Spleen (tissue), 11 donors: ENCODE measurements around the gene KANSL1. TPM values are rescaled to one million over a fixed set of nuclear protein-coding genes. Genes with fewer than 3 reads are reported as not detected.

Source experiments
- DNase-seq: peaks from one replicate; pipeline ENCODE4 v3.0.0-alpha.2; 2020
- H3K27ac ChIP-seq, 8 donors: fragments of 200-600 bp; sonication (generic) in 7 of 8; 1 replicate in 4 of 8; 2 replicates in 4 of 8; pipeline versions ENCODE4 v1.5.0 to v1.8.0; 2016 to 2021; ENCODE audit warnings: inconsistent platforms in 4 of 8, mild to moderate bottlenecking in 4 of 8, moderate library complexity in 1 of 8
- H3K27me3 ChIP-seq, 7 donors: fragments of 200-600 bp; sonication (generic) in 6 of 7; replicated peaks in 1 of 7; 1 replicate in 4 of 7; 2 replicates in 3 of 7; pipeline versions ENCODE4 v1.5.0 to v1.8.0; 2016 to 2021; ENCODE audit warnings: inconsistent platforms in 3 of 7, mild to moderate bottlenecking in 1 of 7
- H3K36me3 ChIP-seq, 6 donors: fragments of 200-600 bp; sonication (generic) in 5 of 6; 1 replicate in 4 of 6; 2 replicates in 2 of 6; pipeline versions ENCODE4 v1.5.0 to v1.8.0; 2016 to 2021; ENCODE audit warnings: inconsistent platforms in 2 of 6
- H3K4me1 ChIP-seq, 6 donors: fragments of 200-600 bp; sonication (generic) in 5 of 6; 1 replicate in 3 of 6; 2 replicates in 3 of 6; pipeline versions ENCODE4 v1.5.0 to v1.8.0; 2016 to 2021; ENCODE audit warnings: inconsistent platforms in 3 of 6
- H3K4me3 ChIP-seq, 8 donors: fragments of 200-600 bp; sonication (generic) in 7 of 8; 1 replicate in 4 of 8; 2 replicates in 4 of 8; pipeline versions ENCODE4 v1.5.0 to v1.8.0; 2016 to 2021; ENCODE audit warnings: inconsistent platforms in 4 of 8, mild to moderate bottlenecking in 4 of 8, moderate library complexity in 2 of 8
- H3K9me3 ChIP-seq, 8 donors: fragments of 200-600 bp; sonication (generic) in 7 of 8; 1 replicate in 4 of 8; 2 replicates in 4 of 8; pipeline versions ENCODE4 v1.5.0 to v1.8.0; 2016 to 2021; ENCODE audit warnings: inconsistent platforms in 4 of 8
- POLR2A ChIP-seq, 3 donors: fragments of 450-650 bp; IDR thresholded peaks; one replicate each; pipeline ENCODE4 v1.5.1; 2017; ENCODE audit warnings: antibody characterized with exemption in 3 of 3, mild to moderate bottlenecking in 1 of 3
- POLR2AphosphoS5 ChIP-seq, 3 donors: sonication (generic); formaldehyde crosslinking; IDR thresholded peaks; one replicate each; pipeline ENCODE4 v1.5.1; 2017; ENCODE audit warnings: antibody characterized with exemption in 3 of 3
- WGBS, 5 donors: extraction: QIAGEN DNeasy Blood & Tissue Kit in 3 of 5; methylation state at CpG; one replicate each; pipeline versions ENCODE4 v1.1.5 to v1.1.7; 2013 to 2018; 5-methylcytosine and 5-hydroxymethylcytosine counted together
- intact Hi-C: fragments of 100-400 bp; cut with DNase I; formaldehyde crosslinking; loops from one replicate; pipeline ENCODE4 v1.15.0; 2023; ENCODE audit warnings: low total_unique reads
- polyA plus RNA-seq, 3 donors: library from polyadenylated mRNA; stranded (reverse); fragments of 200-250 nt; gene quantifications; one replicate each; pipeline ENCODE4 v1.2.1, GENCODE V29; 2013
- total RNA-seq, 7 donors: library from RNA; depleted of rRNA in 3 of 7; stranded (reverse); fragments of >200 nt in 3 of 7; fragmentation: NEBNext Ultra II Directional in 4 of 7; extraction: Animal tissue kit (Norgen Biotek cat#: 25700) in 4 of 7; gene quantifications; one replicate each; pipeline versions ENCODE4 v1.1.0 to v1.2.1, GENCODE V29; 2016 to 2021
- TF ChIP-seq, protein P1 (sequence below), 11 experiments: fragments of 200-600 bp in 7 of 11; fragments of 450-650 bp in 4 of 11; sonication (generic) in 4 of 11; IDR thresholded peaks in 8 of 11; conservative IDR thresholded peaks in 3 of 11; 1 replicate in 7 of 11; 2 replicates in 4 of 11; pipeline versions ENCODE4 v1.4.0 to v1.8.0; 2016 to 2021; ENCODE audit warnings: antibody characterized with exemption in 11 of 11, inconsistent platforms in 4 of 11, mild to moderate bottlenecking in 1 of 11
- donor health status: healthy with polysubstance abuse.
- donor health status: DM: no; HTN: no; CAD: no; lungs with moderate emphysema.
- donor health status: DM: no; HTN: no; CAD: no.
- donor health status: Bipolar disorder and iron deficiency.
- donor health status: healthy.
- donor health status: DM: no; HTN: no; CAD: no.
- donor health status: DM: yes; HTN: yes; CAD: no.

The KANSL1 gene
- total and polyA plus RNA-seq, 10 donors = 10.9 to 173 (median 116) TPM

- no peaks in the 10 kb centered on the region for H3K36me3 ChIP-seq
- no peak overlapping the region for H3K4me3 ChIP-seq
- H3K27ac ChIP-seq = no peak overlapping the region
- no peaks in the 10 kb centered on the region for H3K9me3 ChIP-seq
- intact Hi-C loops = no loop called here
- WGBS, 5 donors = 65 to 81% (median 74%) methylated on average over 3 of the region's 3 CpGs
- DNase-seq = no peak
- no peak for TF ChIP-seq POLR2A (IDR thresholded peaks at IDR 0.05)
- TF ChIP-seq POLR2AphosphoS5 (IDR thresholded peaks at IDR 0.05) = no peak
- TF ChIP-seq, protein P1, sequence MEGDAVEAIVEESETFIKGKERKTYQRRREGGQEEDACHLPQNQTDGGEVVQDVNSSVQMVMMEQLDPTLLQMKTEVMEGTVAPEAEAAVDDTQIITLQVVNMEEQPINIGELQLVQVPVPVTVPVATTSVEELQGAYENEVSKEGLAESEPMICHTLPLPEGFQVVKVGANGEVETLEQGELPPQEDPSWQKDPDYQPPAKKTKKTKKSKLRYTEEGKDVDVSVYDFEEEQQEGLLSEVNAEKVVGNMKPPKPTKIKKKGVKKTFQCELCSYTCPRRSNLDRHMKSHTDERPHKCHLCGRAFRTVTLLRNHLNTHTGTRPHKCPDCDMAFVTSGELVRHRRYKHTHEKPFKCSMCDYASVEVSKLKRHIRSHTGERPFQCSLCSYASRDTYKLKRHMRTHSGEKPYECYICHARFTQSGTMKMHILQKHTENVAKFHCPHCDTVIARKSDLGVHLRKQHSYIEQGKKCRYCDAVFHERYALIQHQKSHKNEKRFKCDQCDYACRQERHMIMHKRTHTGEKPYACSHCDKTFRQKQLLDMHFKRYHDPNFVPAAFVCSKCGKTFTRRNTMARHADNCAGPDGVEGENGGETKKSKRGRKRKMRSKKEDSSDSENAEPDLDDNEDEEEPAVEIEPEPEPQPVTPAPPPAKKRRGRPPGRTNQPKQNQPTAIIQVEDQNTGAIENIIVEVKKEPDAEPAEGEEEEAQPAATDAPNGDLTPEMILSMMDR (IDR thresholded peaks at IDR 0.05 in 8 of 11, conservative IDR thresholded peaks at IDR 0.05 in 3 of 11) = no peak
- H3K27me3 ChIP-seq = no peaks in the 10 kb centered on the region
- no peaks in the 10 kb centered on the region for H3K4me1 ChIP-seq
Observed at GRCh38 chr17:45989759-45990158, 203.5 kb downstream of the KANSL1 start.

DNA sequence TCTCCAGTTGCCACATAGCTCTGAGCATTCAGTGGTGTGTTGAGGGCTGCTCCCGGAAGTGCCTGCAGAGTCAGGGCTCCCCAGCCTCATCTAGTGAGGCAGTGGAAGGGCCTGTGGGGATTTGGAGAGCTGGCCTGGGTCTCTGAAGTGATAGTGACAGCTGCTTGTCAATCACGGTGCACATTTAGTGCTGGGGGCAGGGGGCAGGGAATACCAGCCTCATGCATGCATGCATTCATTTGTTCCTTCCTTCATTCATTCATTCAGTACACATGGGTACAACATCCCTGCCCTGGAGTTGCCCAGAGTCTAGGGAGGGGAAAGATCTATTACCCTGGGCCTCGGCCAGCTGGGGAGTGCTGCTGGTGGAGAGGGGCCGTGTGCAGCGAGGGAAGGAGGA is 205.5 kb downstream of the KANSL1 start:
- intact Hi-C loops = no loop called here
- no peaks in the 10 kb centered on the region for H3K36me3 ChIP-seq
- whole genome bisulfite sequencing, 5 donors = 84 to 98% (median 89%) methylated on average over 5 of the region's 5 CpGs
- no peak for TF ChIP-seq POLR2A (IDR thresholded peaks at IDR 0.05)
- no peak for TF ChIP-seq POLR2AphosphoS5 (IDR thresholded peaks at IDR 0.05)
- TF ChIP-seq, protein P1 (IDR thresholded peaks at IDR 0.05 in 8 of 11, conservative IDR thresholded peaks at IDR 0.05 in 3 of 11) = no peak
- no peak overlapping the region for H3K4me3 ChIP-seq
- no peak for DNase-seq
- no peaks in the 10 kb centered on the region for H3K4me1 ChIP-seq
- H3K27me3 ChIP-seq = peaks cover 0 to 7% (median 0%) of the 10 kb centered on the region in 7 donors
- H3K9me3 ChIP-seq = no peaks in the 10 kb centered on the region
- no peak overlapping the region for H3K27ac ChIP-seq

- 83 to 90% (median 85%) methylated on average over 3 to 4 of the region's 4 CpGs for WGBS, 5 donors
- no peaks in the 10 kb centered on the region for H3K9me3 ChIP-seq
- intact Hi-C loops = no loop called here
- no peak overlapping the region for H3K4me3 ChIP-seq
- H3K36me3 ChIP-seq = no peaks in the 10 kb centered on the region
- no peak for DNase-seq
- H3K4me1 ChIP-seq = no peaks in the 10 kb centered on the region
- no peak overlapping the region for H3K27ac ChIP-seq
- peaks cover 0 to 7% (median 0%) of the 10 kb centered on the region in 7 donors for H3K27me3 ChIP-seq
- TF ChIP-seq, protein P1 (IDR thresholded peaks at IDR 0.05 in 8 of 11, conservative IDR thresholded peaks at IDR 0.05 in 3 of 11) = no peak
- TF ChIP-seq POLR2AphosphoS5 (IDR thresholded peaks at IDR 0.05) (no peak), POLR2A (IDR thresholded peaks at IDR 0.05) (no peak)
Observed at GRCh38 chr17:45986056-45986455, 207.2 kb downstream of the KANSL1 start.

- Histone ChIP-seq H3K27ac (no peak overlapping the region), H3K36me3 (no peaks in the 10 kb centered on the region), H3K4me3 (no peak overlapping the region), H3K27me3 (peaks cover 0 to 7% (median 0%) of the 10 kb centered on the region in 7 donors), H3K9me3 (no peaks in the 10 kb centered on the region), H3K4me1 (no peaks in the 10 kb centered on the region)
- no peak for DNase-seq
- intact Hi-C loops = no loop called here
- 62 to 71% (median 68%) methylated on average over 4 of the region's 4 CpGs for WGBS, 5 donors
- TF ChIP-seq, protein P1 (IDR thresholded peaks at IDR 0.05 in 8 of 11, conservative IDR thresholded peaks at IDR 0.05 in 3 of 11) = no peak
- TF ChIP-seq POLR2AphosphoS5 (IDR thresholded peaks at IDR 0.05) (no peak), POLR2A (IDR thresholded peaks at IDR 0.05) (no peak)
Observed at GRCh38 chr17:45985447-45985846, 207.8 kb downstream of the KANSL1 start.
